Measurements from ENCODE around the gene PPL. TPM values are rescaled to one million over a fixed set of nuclear protein-coding genes. Genes with fewer than 3 reads are reported as not detected.

PPL gene
- total RNA-seq, 1 donor from 2014 or later = 4.7 TPM

DNA sequence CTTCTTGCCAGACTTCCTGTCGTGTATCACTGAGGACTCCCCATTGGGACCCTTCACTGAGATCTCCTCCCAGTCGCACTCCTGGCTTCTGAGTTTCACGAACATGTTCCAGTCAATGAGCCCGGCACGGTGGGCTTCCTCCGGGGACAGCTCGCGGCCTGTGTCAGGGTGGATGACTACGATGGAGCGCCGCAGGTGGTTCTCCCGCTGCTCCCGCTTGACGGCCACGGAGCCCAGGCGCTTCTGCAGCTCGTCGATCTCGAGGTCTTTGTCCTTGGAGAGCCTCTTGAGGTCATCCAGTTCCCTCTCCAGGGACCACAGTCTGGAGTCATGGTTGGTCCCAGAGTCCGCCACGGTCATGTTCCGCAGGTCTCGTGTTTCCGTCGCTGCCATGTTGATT is 53.4 kb downstream of the PPL start:
- Mint-ChIP-seq H3K36me3 (ENCODE audit: unreplicated experiment) (peaks cover 30% of the 10 kb centered on the region), H3K4me1 (ENCODE audit: low read depth, unreplicated experiment) (peaks cover 23% of the 10 kb centered on the region), H3K27me3 (ENCODE audit: unreplicated experiment) (peaks cover 4% of the 10 kb centered on the region), H3K9me3 (ENCODE audit: unreplicated experiment) (peaks cover 12% of the 10 kb centered on the region), H3K27ac (ENCODE audit: unreplicated experiment) (no peak overlapping the region), H3K4me3 (ENCODE audit: unreplicated experiment) (no peak overlapping the region)
- TF ChIP-seq, protein P1, sequence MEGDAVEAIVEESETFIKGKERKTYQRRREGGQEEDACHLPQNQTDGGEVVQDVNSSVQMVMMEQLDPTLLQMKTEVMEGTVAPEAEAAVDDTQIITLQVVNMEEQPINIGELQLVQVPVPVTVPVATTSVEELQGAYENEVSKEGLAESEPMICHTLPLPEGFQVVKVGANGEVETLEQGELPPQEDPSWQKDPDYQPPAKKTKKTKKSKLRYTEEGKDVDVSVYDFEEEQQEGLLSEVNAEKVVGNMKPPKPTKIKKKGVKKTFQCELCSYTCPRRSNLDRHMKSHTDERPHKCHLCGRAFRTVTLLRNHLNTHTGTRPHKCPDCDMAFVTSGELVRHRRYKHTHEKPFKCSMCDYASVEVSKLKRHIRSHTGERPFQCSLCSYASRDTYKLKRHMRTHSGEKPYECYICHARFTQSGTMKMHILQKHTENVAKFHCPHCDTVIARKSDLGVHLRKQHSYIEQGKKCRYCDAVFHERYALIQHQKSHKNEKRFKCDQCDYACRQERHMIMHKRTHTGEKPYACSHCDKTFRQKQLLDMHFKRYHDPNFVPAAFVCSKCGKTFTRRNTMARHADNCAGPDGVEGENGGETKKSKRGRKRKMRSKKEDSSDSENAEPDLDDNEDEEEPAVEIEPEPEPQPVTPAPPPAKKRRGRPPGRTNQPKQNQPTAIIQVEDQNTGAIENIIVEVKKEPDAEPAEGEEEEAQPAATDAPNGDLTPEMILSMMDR (IDR thresholded peaks at IDR 0.05; ENCODE audit: partially characterized antibody, unreplicated experiment) = no peak
- no peak for DNase-seq

DNA sequence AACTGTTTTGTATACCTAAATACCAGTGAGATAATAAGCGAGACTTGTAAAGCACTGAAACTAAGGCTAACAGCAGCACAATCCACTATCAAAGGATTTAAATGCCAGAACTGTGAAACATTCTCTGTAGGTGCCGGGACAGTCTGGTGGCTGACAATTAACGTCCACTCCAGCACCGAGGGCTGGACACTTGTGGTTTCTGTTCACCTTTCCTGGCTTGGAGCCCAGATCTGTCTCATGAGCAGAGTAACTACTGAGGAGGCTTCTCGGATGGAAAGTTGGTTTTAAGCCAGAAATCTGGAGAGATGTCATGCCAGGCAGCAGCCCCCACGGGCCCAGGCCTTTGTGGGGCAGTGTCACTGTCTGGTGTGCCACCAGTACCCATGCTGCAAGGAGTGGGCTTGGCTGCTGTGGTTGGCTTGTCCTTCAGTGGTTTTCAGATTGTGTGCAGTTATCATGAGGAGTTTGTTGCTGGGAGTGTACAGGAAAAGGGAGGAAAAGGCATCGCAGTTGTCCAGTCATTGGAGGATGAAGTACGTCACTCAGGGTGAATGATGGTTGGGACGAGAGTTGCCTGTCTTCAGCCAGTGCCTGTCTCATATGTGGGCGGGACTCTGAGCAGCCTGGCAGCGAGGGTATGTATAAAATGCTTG is 54.2 kb downstream of the PPL start:
- peak overlapping the region; percentile 53 for H3K27ac Mint-ChIP-seq (ENCODE audit: unreplicated experiment)
- peaks cover 16% of the 10 kb centered on the region for H3K4me1 Mint-ChIP-seq (ENCODE audit: low read depth, unreplicated experiment)
- no peak overlapping the region for H3K4me3 Mint-ChIP-seq (ENCODE audit: unreplicated experiment)
- H3K27me3 Mint-ChIP-seq (ENCODE audit: unreplicated experiment) = peaks cover 4% of the 10 kb centered on the region
- no peak for DNase-seq
- H3K9me3 Mint-ChIP-seq (ENCODE audit: unreplicated experiment) = peaks cover 12% of the 10 kb centered on the region
- TF ChIP-seq, protein P1 (IDR thresholded peaks at IDR 0.05; ENCODE audit: partially characterized antibody, unreplicated experiment) = no peak
- peaks cover 30% of the 10 kb centered on the region for H3K36me3 Mint-ChIP-seq (ENCODE audit: unreplicated experiment)

DNA sequence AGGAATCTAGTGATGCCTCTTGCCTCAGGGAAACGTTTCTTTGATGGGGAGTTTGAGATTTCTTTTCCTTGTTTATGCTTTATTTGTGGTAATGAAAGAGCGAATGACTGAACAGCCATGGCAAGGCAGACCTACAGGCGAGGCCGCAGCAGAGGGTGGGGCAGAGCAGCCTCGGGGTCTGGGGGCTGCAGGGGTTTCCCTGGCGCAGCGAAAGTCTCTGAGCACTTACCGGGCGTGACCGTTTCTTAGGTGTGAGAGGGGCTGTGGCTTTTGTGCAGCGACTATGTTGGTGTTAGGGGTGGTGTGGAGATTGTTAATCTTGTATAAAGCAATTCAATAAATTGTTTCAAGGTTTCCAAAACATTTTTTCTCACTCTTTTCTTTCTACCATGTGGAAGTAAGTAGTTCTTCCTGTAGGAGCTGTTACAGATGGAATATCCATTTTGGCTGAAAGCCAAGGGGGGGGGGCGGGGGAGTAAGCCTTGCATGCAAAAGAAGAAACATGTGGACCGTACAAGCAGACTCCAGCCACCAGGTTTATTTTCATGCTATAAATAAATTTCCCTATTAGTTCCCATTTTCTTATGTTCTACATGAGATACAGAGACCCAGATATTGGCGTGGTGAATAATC is 54.8 kb downstream of the PPL start:
- Mint-ChIP-seq H3K4me1 (ENCODE audit: low read depth, unreplicated experiment) (peaks cover 13% of the 10 kb centered on the region), H3K9me3 (ENCODE audit: unreplicated experiment) (peaks cover 11% of the 10 kb centered on the region), H3K36me3 (ENCODE audit: unreplicated experiment) (peaks cover 34% of the 10 kb centered on the region), H3K27me3 (ENCODE audit: unreplicated experiment) (peaks cover 8% of the 10 kb centered on the region), H3K4me3 (ENCODE audit: unreplicated experiment) (no peak overlapping the region), H3K27ac (ENCODE audit: unreplicated experiment) (peak overlapping the region; percentile 14)
- TF ChIP-seq, protein P1 (IDR thresholded peaks at IDR 0.05; ENCODE audit: partially characterized antibody, unreplicated experiment) = no peak
- no peak for DNase-seq

DNA sequence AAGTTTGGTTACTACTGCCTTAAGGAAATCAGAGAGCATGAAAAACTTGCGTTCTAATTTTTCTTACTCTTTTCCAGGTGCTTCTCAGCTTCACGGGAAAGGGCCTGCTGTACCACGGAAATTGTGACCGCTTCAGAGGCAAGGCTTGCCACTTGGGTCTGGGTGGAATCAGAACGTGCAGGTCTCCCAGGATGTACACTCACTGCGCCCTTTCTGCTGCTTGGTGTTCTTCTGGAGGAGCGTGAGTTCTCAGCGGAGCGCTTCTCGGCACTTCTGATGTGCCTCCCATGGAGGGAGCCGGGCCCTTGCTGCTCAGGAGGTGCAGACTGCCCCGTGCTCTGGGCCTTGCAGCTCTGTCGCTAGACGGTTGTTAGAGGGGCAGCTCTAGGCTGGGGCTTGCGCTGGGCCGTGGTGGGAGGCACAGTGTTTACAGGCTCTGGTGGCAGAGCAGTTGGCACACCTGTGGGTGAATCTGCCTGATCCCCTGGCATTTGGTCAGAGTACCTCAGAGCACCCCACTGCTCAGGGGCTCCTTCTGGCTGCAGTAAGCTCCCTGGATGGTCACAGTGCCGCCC is 56.9 kb downstream of the PPL start:
- TF ChIP-seq, protein P1 (IDR thresholded peaks at IDR 0.05; ENCODE audit: partially characterized antibody, unreplicated experiment) = no peak
- peaks cover 24% of the 10 kb centered on the region for H3K36me3 Mint-ChIP-seq (ENCODE audit: unreplicated experiment)
- no peak overlapping the region for H3K27ac Mint-ChIP-seq (ENCODE audit: unreplicated experiment)

DNA sequence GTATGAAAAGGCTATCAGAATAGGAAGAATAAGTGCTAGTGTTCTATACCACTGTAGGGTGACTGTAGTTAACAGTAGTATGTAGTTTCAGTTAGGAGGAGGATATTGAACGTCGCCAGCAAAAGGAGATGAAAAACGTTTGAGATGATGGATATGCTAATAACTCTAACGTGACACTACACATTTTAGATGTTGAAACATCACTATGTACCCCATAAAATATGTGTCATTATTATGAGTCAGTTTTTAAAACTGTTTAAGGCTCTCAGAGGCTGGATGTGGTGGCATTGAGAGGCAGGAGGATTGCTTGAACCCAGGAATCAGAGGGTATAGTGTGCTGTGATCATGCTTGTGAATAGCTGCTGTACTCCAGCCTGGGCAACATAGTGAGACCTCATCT is 57.9 kb downstream of the PPL start:
- H3K9me3 Mint-ChIP-seq (ENCODE audit: unreplicated experiment) = peaks cover 5% of the 10 kb centered on the region
- DNase-seq = no peak
- no peak overlapping the region for H3K27ac Mint-ChIP-seq (ENCODE audit: unreplicated experiment)
- H3K27me3 Mint-ChIP-seq (ENCODE audit: unreplicated experiment) = peaks cover 6% of the 10 kb centered on the region
- no peak overlapping the region for H3K4me3 Mint-ChIP-seq (ENCODE audit: unreplicated experiment)
- TF ChIP-seq, protein P1 (IDR thresholded peaks at IDR 0.05; ENCODE audit: partially characterized antibody, unreplicated experiment) = no peak
- H3K4me1 Mint-ChIP-seq (ENCODE audit: low read depth, unreplicated experiment) = peaks cover 2% of the 10 kb centered on the region
- peaks cover 18% of the 10 kb centered on the region for H3K36me3 Mint-ChIP-seq (ENCODE audit: unreplicated experiment)

More for the DNA sequence above, 56.9 kb downstream of the PPL start:
- Mint-ChIP-seq H3K4me1 (ENCODE audit: low read depth, unreplicated experiment) (peaks cover 2% of the 10 kb centered on the region), H3K27me3 (ENCODE audit: unreplicated experiment) (peaks cover 8% of the 10 kb centered on the region), H3K4me3 (ENCODE audit: unreplicated experiment) (no peak overlapping the region), H3K9me3 (ENCODE audit: unreplicated experiment) (peaks cover 5% of the 10 kb centered on the region)
- no peak for DNase-seq

Measured in glutamatergic neuron (in vitro differentiated cells).